Measurements from ENCODE around the gene RFPL4AL1.
"Not testable (repeated sequence)": the region's sequence is repeated elsewhere in the genome, so short reads cannot be mapped to it uniquely, and the experiment has no call there.

Gene RFPL4AL1

DNA sequence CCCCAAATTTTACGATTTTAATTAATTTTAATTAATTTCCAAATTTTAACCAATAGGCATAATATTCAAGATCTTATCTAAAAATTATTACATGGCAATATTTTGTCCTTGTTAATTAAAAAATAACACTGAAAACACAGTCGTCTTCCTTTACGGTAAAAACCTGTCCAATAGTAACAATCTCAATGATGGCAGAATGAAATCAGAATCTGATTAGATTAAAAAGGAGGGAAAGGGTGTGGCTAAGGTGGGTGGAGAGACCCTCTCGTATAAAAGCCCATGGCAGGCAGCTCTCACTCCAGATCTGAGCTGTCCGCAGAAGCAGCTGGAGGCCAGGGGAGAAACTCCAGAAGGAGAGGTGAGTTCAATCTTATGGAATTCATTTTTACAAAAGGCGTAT lies at the start of gene RFPL4AL1:
TSS of gene RFPL4AL1 (plus strand) at position 301 of the 400 bp plus-strand sequence. CDS start 2,687 bp downstream, outside the sequence.
- H3K4me3 Mint-ChIP-seq; DNase-seq (ENCODE audit: low spot score); H3K27me3 Mint-ChIP-seq (ENCODE audit: low read depth); H3K4me1 Mint-ChIP-seq (ENCODE audit: low read depth); H3K27ac Mint-ChIP-seq; H3K36me3 Mint-ChIP-seq (ENCODE audit: low read depth): not testable (repeated sequence)
- H3K9me3 Mint-ChIP-seq, result peaks cover 37% of the 10 kb centered on the region

DNA sequence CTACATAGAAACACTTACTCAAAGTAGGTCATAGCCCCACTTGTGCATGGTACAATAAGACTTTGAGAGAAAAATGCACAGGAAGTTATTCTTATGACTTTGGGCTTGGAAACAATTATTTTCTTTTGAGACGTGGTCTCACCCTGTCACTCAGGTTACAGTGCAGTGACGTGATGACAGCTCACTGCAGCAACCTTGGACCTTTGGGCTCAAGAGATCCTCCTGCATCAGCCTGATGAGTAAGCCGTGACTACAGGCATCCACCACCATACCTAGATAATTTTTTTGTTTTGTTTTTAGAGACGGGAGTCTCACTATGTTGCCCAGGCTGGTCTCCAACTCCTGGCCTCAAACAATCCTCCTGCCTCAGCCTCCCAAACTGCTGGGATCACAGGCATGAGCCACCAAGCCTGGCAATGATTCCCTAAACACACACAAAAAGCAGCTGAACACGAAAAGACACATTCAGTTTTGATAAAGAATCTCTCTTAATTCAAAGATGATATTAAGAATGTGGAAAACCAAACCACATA lies 48.6 kb upstream of the RFPL4AL1 start:
- Mint-ChIP-seq H3K4me3 (no peak overlapping the region), H3K9me3 (peaks cover 25% of the 10 kb centered on the region), H3K36me3 (ENCODE audit: low read depth) (no peaks in the 10 kb centered on the region), H3K27ac (no peak overlapping the region), H3K27me3 (ENCODE audit: low read depth) (no peaks in the 10 kb centered on the region), H3K4me1 (ENCODE audit: low read depth) (no peaks in the 10 kb centered on the region)
- no peak for DNase-seq (ENCODE audit: low spot score)

DNA sequence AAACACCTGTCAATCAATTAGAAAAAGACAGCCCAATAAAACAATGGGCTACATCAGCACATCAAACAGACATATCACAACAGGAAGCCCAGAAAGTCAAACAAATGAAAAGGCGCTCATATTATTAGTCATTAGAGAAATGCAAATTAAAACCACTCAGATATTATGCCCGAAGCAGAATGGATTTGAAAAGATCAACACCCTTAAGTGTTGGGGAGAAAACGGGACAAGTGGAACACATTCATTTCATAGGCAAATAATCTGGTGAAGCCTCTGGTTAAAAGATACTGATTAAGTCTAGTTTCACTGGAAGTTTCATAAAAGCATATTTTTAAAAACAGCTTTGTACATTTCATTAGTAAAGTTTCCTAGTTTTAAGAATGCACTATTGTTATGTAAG lies 48.1 kb upstream of the RFPL4AL1 start:
- Mint-ChIP-seq H3K27ac (no peak overlapping the region), H3K36me3 (ENCODE audit: low read depth) (no peaks in the 10 kb centered on the region), H3K4me3 (no peak overlapping the region), H3K9me3 (peaks cover 25% of the 10 kb centered on the region), H3K4me1 (ENCODE audit: low read depth) (no peaks in the 10 kb centered on the region), H3K27me3 (ENCODE audit: low read depth) (no peaks in the 10 kb centered on the region)
- DNase-seq (ENCODE audit: low spot score), result no peak

DNA sequence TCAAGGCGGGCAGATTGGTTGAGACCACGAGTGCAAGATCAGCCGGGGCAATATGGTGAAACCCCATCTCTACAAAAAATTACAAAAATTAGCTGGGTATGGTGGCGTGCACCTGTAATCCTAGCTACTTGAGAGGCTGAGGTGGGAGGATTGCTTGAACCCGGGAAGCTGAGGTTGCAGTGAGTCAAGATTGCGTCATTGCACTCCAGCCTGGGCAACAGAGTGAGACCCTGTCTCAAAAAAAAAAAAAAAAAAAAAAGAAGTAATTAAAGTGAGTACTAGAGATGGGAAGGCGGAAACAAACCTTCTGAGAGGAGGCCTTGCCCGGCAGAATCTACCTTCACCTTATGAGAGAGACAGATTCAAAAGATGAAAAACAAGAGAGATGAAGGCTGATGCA lies 45.4 kb upstream of the RFPL4AL1 start:
- Mint-ChIP-seq H3K27me3 (ENCODE audit: low read depth) (no peaks in the 10 kb centered on the region), H3K4me3 (no peak overlapping the region), H3K9me3 (peaks cover 25% of the 10 kb centered on the region), H3K4me1 (ENCODE audit: low read depth) (no peaks in the 10 kb centered on the region), H3K36me3 (ENCODE audit: low read depth) (no peaks in the 10 kb centered on the region), H3K27ac (no peak overlapping the region)
- no peak for DNase-seq (ENCODE audit: low spot score)

DNA sequence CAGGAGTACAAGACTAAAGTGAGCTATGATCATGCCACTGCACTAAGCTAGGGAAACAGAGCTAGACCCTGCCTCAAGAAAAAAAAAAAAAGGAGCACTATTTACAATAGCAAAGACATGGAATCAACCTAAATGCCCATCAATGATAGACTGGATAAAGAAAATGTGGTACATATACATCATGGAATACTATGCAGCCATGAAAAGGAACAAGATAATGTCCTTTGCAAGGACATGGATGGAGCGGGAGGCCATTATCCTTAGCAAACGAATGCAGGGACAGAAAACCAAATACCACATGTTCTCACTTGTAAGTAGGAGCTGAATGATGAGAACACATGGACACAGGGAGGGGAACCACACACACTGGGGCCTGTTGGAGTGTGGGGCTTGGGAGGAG lies 38.5 kb upstream of the RFPL4AL1 start:
- H3K27ac Mint-ChIP-seq; H3K27me3 Mint-ChIP-seq (ENCODE audit: low read depth); H3K4me1 Mint-ChIP-seq (ENCODE audit: low read depth); H3K36me3 Mint-ChIP-seq (ENCODE audit: low read depth); DNase-seq (ENCODE audit: low spot score); H3K4me3 Mint-ChIP-seq: not testable (repeated sequence)
- H3K9me3 Mint-ChIP-seq, result peaks cover 11% of the 10 kb centered on the region

DNA sequence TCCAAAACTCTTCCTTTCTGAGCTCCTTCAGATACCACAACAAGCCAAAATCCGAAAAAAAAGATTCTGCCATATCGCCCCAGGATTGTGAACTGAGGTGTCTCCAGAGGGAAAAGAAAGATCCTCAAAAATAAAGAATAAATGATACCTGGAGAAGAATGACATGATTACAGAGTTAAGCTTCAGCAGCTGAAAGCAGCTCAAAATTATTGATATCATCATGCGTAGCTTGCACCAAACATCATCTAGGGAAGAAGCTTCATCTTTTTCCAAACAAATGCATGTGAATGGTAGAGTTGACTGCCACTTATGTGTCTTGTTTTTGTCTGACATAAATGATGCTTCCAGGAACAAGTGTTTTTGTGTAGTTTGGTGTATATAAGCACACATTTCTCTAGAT lies 30.6 kb upstream of the RFPL4AL1 start, which contains the start of gene NLRP9:
TSS of gene NLRP9 (minus strand) at position 101 of the 400 bp plus-strand sequence. CDS start at position 73, 28 bp downstream.
- Mint-ChIP-seq H3K27me3 (ENCODE audit: low read depth) (no peaks in the 10 kb centered on the region), H3K4me1 (ENCODE audit: low read depth) (no peaks in the 10 kb centered on the region), H3K27ac (no peak within 1 kb of the TSS), H3K36me3 (ENCODE audit: low read depth) (no peaks in the 10 kb centered on the region), H3K9me3 (peaks cover 4% of the 10 kb centered on the region), H3K4me3 (no peak within 1 kb of the TSS)
- DNase-seq (ENCODE audit: low spot score), result no peak

DNA sequence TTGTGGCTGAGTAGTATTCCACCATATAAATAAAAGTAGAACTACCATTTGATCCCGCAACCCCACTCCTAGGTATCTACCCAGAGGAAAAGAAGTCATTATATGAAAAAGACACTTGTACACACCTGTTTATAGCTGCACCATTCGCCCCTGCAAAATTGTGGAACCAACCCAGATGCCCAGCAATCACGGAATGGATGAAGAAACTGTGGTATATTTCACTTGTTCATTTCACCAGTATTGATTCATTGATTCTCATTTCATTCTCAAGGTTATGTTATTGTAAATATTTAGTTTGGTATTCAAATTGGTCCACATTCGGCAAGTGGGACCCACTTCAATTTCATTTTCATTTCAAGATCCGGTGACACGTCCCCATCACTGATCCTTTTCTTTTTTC lies 18.2 kb upstream of the RFPL4AL1 start:
- Mint-ChIP-seq H3K4me3 (no peak overlapping the region), H3K9me3 (no peaks in the 10 kb centered on the region), H3K27ac (no peak overlapping the region), H3K4me1 (ENCODE audit: low read depth) (no peaks in the 10 kb centered on the region), H3K36me3 (ENCODE audit: low read depth) (no peaks in the 10 kb centered on the region), H3K27me3 (ENCODE audit: low read depth) (no peaks in the 10 kb centered on the region)
- no peak for DNase-seq (ENCODE audit: low spot score)

DNA sequence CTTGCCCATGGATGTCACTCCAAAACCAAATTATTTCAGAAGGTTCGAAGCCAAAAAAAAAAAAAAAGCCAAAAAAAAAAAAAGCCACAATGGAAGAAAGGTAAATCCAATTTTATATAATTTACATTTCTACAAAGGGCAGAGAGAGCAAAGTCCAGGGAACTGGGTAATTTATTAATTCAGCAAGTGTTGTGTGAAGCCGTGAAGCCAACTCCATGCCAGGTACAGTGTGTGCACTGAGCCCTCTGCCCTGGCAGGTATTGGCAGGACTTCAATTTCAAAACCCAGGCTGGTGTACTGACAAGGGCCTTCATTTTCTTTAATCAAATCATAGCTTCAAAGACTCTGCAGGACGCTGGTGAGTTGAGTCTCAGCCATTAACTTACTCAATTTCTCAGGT lies 15.5 kb upstream of the RFPL4AL1 start:
- H3K9me3 Mint-ChIP-seq, result peaks cover 6% of the 10 kb centered on the region
- H3K27ac Mint-ChIP-seq, result no peak overlapping the region
- H3K27me3 Mint-ChIP-seq (ENCODE audit: low read depth), result no peaks in the 10 kb centered on the region
- DNase-seq (ENCODE audit: low spot score), result no peak
- no peak overlapping the region for H3K4me3 Mint-ChIP-seq
- no peaks in the 10 kb centered on the region for H3K36me3 Mint-ChIP-seq (ENCODE audit: low read depth)
- no peaks in the 10 kb centered on the region for H3K4me1 Mint-ChIP-seq (ENCODE audit: low read depth)

DNA sequence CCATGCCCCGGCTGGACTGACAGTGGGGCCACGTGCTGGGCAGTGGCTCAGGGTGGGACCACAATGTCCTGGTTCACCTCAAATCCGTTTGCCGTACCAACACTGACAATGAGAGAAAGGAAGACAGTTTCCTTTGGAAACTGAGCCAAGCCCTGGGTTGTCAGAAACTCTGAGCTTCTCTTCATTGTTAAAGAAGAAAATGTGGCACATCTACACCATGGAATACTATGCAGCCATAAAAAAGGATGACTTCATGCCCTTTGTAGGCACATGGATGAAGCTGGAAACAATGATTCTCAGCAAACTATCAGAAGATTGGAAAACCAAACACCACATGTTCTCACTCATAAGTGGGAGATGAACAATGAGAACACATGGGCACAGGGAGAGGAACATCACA lies 12.1 kb upstream of the RFPL4AL1 start:
- not testable (repeated sequence) for H3K36me3 Mint-ChIP-seq (ENCODE audit: low read depth); H3K27me3 Mint-ChIP-seq (ENCODE audit: low read depth); H3K4me3 Mint-ChIP-seq; H3K4me1 Mint-ChIP-seq (ENCODE audit: low read depth); H3K9me3 Mint-ChIP-seq; H3K27ac Mint-ChIP-seq; DNase-seq (ENCODE audit: low spot score)

DNA sequence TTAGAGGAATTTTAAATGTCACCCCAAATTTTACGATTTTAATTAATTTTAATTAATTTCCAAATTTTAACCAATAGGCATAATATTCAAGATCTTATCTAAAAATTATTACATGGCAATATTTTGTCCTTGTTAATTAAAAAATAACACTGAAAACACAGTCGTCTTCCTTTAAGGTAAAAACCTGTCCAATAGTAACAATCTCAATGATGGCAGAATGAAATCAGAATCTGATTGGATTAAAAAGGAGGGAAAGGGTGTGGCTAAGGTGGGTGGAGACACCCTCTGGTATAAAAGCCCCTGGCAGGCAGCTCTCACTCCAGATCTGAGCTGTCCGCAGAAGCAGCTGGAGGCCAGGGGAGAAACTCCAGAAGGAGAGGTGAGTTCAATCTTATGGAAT lies 10.1 kb upstream of the RFPL4AL1 start, which contains the start of gene RFPL4A:
TSS of gene RFPL4A (plus strand) at position 301 of the 400 bp plus-strand sequence. CDS start 2,704 bp downstream, outside the sequence.
- not testable (repeated sequence) for H3K27ac Mint-ChIP-seq; H3K27me3 Mint-ChIP-seq (ENCODE audit: low read depth); H3K36me3 Mint-ChIP-seq (ENCODE audit: low read depth); H3K4me1 Mint-ChIP-seq (ENCODE audit: low read depth); H3K4me3 Mint-ChIP-seq; DNase-seq (ENCODE audit: low spot score); H3K9me3 Mint-ChIP-seq

DNA sequence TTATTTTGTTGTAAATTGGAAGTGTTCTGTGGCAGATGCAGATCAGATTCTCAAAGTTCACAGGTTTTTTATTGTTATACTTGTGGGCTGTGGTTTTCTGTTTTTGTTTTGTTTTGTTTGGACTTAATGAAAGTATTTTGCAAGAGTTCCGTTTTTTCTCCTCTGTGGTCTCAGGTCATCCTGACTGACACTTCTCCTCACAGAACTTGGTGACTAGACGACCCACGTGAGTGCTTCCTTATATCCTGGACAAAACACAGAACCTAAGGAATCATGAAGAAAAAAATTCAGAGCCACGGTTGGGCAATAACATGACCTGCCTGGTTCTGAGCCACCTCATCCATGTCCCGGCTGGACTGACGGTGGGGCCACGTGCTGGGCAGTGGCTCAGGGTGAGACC lies 2.5 kb upstream of the RFPL4AL1 start:
- DNase-seq (ENCODE audit: low spot score), result no peak
- H3K4me3 Mint-ChIP-seq, result no peak overlapping the region
- H3K27me3 Mint-ChIP-seq (ENCODE audit: low read depth), result no peaks in the 10 kb centered on the region
- H3K36me3 Mint-ChIP-seq (ENCODE audit: low read depth), result no peaks in the 10 kb centered on the region
- no peaks in the 10 kb centered on the region for H3K4me1 Mint-ChIP-seq (ENCODE audit: low read depth)
- peaks cover 36% of the 10 kb centered on the region for H3K9me3 Mint-ChIP-seq
- H3K27ac Mint-ChIP-seq, result no peak overlapping the region

DNA sequence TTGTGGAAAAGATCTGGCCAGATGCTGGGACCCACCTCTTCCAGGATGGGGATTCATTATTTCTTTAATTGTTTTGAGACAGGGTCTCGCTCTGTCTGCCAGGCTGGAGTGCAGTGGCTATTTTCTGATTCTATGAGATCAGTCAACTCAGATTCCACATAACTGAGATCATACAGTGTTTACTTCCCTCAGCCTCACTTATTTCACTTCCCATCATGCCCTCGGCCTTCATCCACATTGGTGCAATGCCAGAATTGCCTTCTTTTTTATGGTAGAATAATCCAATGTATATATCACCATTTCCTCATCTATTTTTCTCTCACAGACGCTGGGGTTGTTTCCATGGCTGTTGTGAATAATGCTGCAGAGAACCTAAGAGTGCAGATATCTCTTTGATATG lies 714 bp downstream of the RFPL4AL1 start:
- not testable (repeated sequence) for H3K36me3 Mint-ChIP-seq (ENCODE audit: low read depth); DNase-seq (ENCODE audit: low spot score); H3K27ac Mint-ChIP-seq; H3K4me1 Mint-ChIP-seq (ENCODE audit: low read depth); H3K27me3 Mint-ChIP-seq (ENCODE audit: low read depth); H3K4me3 Mint-ChIP-seq
- H3K9me3 Mint-ChIP-seq, result peaks cover 36% of the 10 kb centered on the region

DNA sequence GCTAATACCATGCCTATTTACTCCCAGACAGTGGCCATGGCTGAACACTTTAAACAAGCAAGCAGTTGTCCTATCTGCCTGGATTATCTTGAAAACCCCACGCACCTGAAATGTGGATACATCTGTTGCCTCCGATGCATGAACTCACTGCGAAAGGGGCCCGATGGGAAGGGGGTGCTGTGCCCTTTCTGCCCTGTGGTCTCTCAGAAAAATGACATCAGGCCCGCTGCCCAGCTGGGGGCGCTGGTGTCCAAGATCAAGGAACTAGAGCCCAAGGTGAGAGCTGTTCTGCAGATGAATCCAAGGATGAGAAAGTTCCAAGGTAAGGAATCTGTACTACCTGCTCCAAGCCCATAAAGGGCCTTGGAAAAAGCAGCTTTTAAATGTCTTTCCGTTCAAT lies 8.6 kb downstream of the RFPL4AL1 start:
- Mint-ChIP-seq H3K36me3 (ENCODE audit: low read depth) (no peaks in the 10 kb centered on the region), H3K4me3 (no peak overlapping the region), H3K9me3 (peaks cover 22% of the 10 kb centered on the region), H3K27ac (no peak overlapping the region), H3K27me3 (ENCODE audit: low read depth) (no peaks in the 10 kb centered on the region), H3K4me1 (ENCODE audit: low read depth) (no peaks in the 10 kb centered on the region)
- DNase-seq (ENCODE audit: low spot score), result no peak

DNA sequence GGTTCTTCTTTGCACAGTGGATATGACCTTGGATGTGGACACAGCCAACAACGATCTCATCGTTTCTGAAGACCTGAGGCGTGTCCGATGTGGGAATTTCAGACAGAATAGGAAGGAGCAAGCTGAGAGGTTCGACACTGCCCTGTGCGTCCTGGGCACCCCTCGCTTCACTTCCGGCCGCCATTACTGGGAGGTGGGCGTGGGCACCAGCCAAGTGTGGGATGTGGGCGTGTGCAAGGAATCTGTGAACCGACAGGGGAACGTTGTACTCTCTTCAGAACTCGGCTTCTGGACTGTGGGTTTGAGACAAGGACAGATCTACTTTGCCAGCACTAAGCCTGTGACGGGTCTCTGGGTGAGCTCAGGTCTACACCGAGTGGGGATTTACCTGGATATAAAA lies 9.4 kb downstream of the RFPL4AL1 start:
- no peak overlapping the region for H3K4me3 Mint-ChIP-seq
- DNase-seq (ENCODE audit: low spot score), result no peak
- H3K36me3 Mint-ChIP-seq (ENCODE audit: low read depth), result no peaks in the 10 kb centered on the region
- no peaks in the 10 kb centered on the region for H3K27me3 Mint-ChIP-seq (ENCODE audit: low read depth)
- H3K9me3 Mint-ChIP-seq, result peaks cover 22% of the 10 kb centered on the region
- no peak overlapping the region for H3K27ac Mint-ChIP-seq
- no peaks in the 10 kb centered on the region for H3K4me1 Mint-ChIP-seq (ENCODE audit: low read depth)

DNA sequence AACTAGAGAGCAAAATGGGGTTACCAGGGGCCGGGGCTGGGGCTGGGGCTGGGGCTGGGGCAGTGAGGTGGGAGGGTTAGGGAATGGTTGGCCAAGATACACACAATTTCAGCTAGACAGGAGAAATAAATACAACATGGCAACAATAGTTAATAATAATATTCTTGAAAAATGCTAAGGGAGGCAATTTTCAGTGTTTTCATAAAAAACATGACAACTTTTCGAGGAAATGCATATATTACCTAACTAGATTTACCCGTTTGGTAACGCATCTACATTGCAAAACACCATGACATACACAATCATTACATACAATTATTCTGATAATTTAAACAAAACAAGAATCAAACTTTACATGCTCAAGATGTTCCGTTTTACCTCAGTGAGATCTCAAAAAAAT lies 12.2 kb downstream of the RFPL4AL1 start:
- no peaks in the 10 kb centered on the region for H3K27me3 Mint-ChIP-seq (ENCODE audit: low read depth)
- no peaks in the 10 kb centered on the region for H3K4me1 Mint-ChIP-seq (ENCODE audit: low read depth)

More for the DNA sequence above, 12.2 kb downstream of the RFPL4AL1 start:
- DNase-seq (ENCODE audit: low spot score), result no peak
- Mint-ChIP-seq H3K4me3 (no peak overlapping the region), H3K27ac (no peak overlapping the region), H3K36me3 (ENCODE audit: low read depth) (no peaks in the 10 kb centered on the region), H3K9me3 (peaks cover 17% of the 10 kb centered on the region)
